Sigmoid colon (tissue), 7 donors: ENCODE measurements around the gene RNF208. TPM values are rescaled to one million over a fixed set of nuclear protein-coding genes. Genes with fewer than 3 reads are reported as not detected.
A peak's percentile ranks its signal among the peaks of the same experiment; 100 is the strongest.

Experiments
- DNase-seq: peaks from one replicate; pipeline ENCODE4 v3.0.0-alpha.2; 2019
- H3K27ac ChIP-seq, 4 donors: fragments of 200-600 bp; sonication (generic); one replicate each; pipeline ENCODE4 v1.5.1; 2016 to 2019; ENCODE audit warnings: mild to moderate bottlenecking in 1 of 4
- H3K27me3 ChIP-seq, 3 donors: fragments of 200-600 bp; sonication (generic); one replicate each; pipeline ENCODE4 v1.5.1; 2019; ENCODE audit warnings: mild to moderate bottlenecking in 1 of 3
- H3K36me3 ChIP-seq, 4 donors: fragments of 200-600 bp; sonication (generic); one replicate each; pipeline ENCODE4 v1.5.1; 2016 to 2019
- H3K4me1 ChIP-seq, 4 donors: fragments of 200-600 bp; sonication (generic); one replicate each; pipeline ENCODE4 v1.5.1; 2017 to 2019
- H3K4me3 ChIP-seq, 4 donors: fragments of 200-600 bp; sonication (generic); one replicate each; pipeline ENCODE4 v1.5.1; 2017 to 2019; ENCODE audit warnings: mild to moderate bottlenecking in 2 of 4, moderate library complexity in 1 of 4
- H3K9me3 ChIP-seq, 4 donors: fragments of 200-600 bp in 3 of 4; sonication (generic) in 3 of 4; one replicate each; pipeline versions ENCODE4 v1.5.1 to v1.6.1; 2013 to 2019
- EP300 ChIP-seq, 4 donors: sonication (generic); formaldehyde crosslinking; IDR thresholded peaks; one replicate each; pipeline ENCODE4 v1.6.1; 2017; ENCODE audit warnings: antibody characterized with exemption in 4 of 4
- POLR2A ChIP-seq, 2 donors: fragments of 450-650 bp; IDR thresholded peaks; one replicate each; pipeline ENCODE4 v1.6.1; 2016; ENCODE audit warnings: antibody characterized with exemption in 2 of 2, mild to moderate bottlenecking in 2 of 2, moderate library complexity in 2 of 2
- POLR2AphosphoS5 ChIP-seq, 4 donors: sonication (generic); formaldehyde crosslinking; IDR thresholded peaks; one replicate each; pipeline ENCODE4 v1.6.1; 2017; ENCODE audit warnings: antibody characterized with exemption in 4 of 4
- WGBS, 2 donors: extraction: QIAGEN DNeasy Blood & Tissue Kit; methylation state at CpG; one replicate each; pipeline ENCODE4 v1.1.7; 2013; 5-methylcytosine and 5-hydroxymethylcytosine counted together
- intact Hi-C: fragments of 100-400 bp; cut with DNase I; formaldehyde crosslinking; loops from one replicate; pipeline ENCODE4 v1.15.1; 2023
- polyA plus RNA-seq, 3 donors: library from polyadenylated mRNA; stranded (reverse); fragments of 200-250 nt; gene quantifications; one replicate each; pipeline ENCODE4 v1.2.3, GENCODE V29; 2013
- total RNA-seq, 4 donors: library from RNA; depleted of rRNA; stranded (reverse); fragments of >200 nt; gene quantifications; one replicate each; pipeline ENCODE4 v1.1.0, GENCODE V29; 2016
- TF ChIP-seq, protein P1 (sequence below), 4 experiments: fragments of 450-650 bp in 3 of 4; fragments of 200-600 bp in 1 of 4; IDR thresholded peaks; one replicate each; pipeline ENCODE4 v1.5.1; 2016 to 2019; ENCODE audit warnings: antibody characterized with exemption in 4 of 4, mild to moderate bottlenecking in 3 of 4, moderate library complexity in 2 of 4
- donor health status: healthy with polysubstance abuse.
- donor health status: Bipolar disorder and iron deficiency.
- donor health status: healthy.

Gene RNF208
- total and polyA plus RNA-seq, 7 donors = 0.54 to 8.8 (median 3.4) TPM; not detected in 1

- peaks cover 0 to 15% (median 0%) of the 10 kb centered on the region in 4 donors for H3K36me3 ChIP-seq
- no peaks in the 10 kb centered on the region for H3K9me3 ChIP-seq
- WGBS, 2 donors = 26 to 71% methylated on average over 12 of the region's 12 CpGs
- no peak overlapping the region for H3K4me3 ChIP-seq
- no peak for DNase-seq
- no peaks in the 10 kb centered on the region for H3K27me3 ChIP-seq
- H3K4me1 ChIP-seq = peaks cover 0 to 26% (median 19%) of the 10 kb centered on the region in 4 donors
- intact Hi-C loops = no loop called here
- TF ChIP-seq EP300 (IDR thresholded peaks at IDR 0.05) (no peak), POLR2A (IDR thresholded peaks at IDR 0.05) (no peak), POLR2AphosphoS5 (IDR thresholded peaks at IDR 0.05) (peak in 1 of 4 donors; percentile 32)
- TF ChIP-seq, protein P1, sequence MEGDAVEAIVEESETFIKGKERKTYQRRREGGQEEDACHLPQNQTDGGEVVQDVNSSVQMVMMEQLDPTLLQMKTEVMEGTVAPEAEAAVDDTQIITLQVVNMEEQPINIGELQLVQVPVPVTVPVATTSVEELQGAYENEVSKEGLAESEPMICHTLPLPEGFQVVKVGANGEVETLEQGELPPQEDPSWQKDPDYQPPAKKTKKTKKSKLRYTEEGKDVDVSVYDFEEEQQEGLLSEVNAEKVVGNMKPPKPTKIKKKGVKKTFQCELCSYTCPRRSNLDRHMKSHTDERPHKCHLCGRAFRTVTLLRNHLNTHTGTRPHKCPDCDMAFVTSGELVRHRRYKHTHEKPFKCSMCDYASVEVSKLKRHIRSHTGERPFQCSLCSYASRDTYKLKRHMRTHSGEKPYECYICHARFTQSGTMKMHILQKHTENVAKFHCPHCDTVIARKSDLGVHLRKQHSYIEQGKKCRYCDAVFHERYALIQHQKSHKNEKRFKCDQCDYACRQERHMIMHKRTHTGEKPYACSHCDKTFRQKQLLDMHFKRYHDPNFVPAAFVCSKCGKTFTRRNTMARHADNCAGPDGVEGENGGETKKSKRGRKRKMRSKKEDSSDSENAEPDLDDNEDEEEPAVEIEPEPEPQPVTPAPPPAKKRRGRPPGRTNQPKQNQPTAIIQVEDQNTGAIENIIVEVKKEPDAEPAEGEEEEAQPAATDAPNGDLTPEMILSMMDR (IDR thresholded peaks at IDR 0.05) = no peak
- no peak overlapping the region for H3K27ac ChIP-seq
Observed at GRCh38 chr9:137218754-137219271, 3.2 kb downstream of the RNF208 start.

- peaks cover 0 to 25% (median 17%) of the 10 kb centered on the region in 4 donors for H3K4me1 ChIP-seq
- intact Hi-C loops = no loop called here
- no peak for DNase-seq
- no peak overlapping the region for H3K4me3 ChIP-seq
- H3K9me3 ChIP-seq = no peaks in the 10 kb centered on the region
- H3K27ac ChIP-seq = no peak overlapping the region
- peaks cover 0 to 15% (median 0%) of the 10 kb centered on the region in 4 donors for H3K36me3 ChIP-seq
- whole genome bisulfite sequencing, 2 donors = 56 to 90% methylated on average over 30 of the region's 30 CpGs
- H3K27me3 ChIP-seq = no peaks in the 10 kb centered on the region
- TF ChIP-seq EP300 (IDR thresholded peaks at IDR 0.05) (no peak), POLR2A (IDR thresholded peaks at IDR 0.05) (no peak), POLR2AphosphoS5 (IDR thresholded peaks at IDR 0.05) (no peak)
- TF ChIP-seq, protein P1 (IDR thresholded peaks at IDR 0.05) = no peak
Observed at GRCh38 chr9:137218212-137218753, 3.8 kb downstream of the RNF208 start.

DNA sequence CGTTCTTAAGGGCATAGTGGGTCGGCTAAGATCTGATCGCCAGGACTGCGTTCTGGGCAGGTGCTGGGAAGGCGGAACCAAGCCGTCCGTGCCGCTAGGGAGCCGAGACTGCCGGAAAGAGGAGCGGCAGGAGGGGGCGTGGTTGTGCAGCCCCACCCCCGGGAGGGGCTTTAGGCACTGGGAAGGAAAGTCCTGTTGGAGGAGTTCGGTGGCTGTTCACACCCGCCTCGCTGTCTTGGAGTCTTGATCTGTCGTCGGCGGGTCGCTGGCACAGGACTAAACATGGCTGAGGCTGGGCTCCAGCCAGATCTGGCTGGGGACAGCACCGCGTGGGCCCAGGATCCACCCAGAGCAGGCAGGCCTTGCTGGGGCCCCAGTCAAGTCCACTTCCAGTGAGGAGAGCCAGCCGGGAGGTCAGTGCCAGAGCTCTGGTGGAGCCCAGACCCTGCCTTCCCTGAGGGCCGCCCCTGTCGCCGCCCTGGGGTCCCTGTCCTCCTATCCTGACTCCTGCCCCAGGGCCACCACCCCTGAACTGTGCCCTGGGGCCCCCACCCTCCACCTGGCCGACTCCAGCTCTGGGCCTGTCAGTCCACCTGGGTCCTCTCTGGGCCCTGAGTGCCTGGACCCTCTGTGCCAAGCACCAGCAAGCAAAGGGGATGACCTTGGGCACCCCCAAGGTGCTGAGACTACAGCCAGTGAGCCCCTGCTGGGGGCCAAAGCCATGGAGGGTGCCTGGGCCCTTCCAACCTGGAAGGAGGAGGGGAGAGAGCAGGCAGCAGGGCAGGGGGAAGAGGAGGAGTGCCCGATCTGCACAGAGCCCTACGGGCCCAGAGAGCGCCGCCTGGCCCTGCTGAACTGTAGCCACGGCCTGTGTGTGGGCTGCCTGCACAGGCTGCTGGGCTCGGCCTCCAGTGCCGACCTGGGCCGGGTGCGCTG lies 4.5 kb downstream of the RNF208 start:
- no peaks in the 10 kb centered on the region for H3K9me3 ChIP-seq
- TF ChIP-seq, protein P1 (IDR thresholded peaks at IDR 0.05) = no peak
- TF ChIP-seq POLR2AphosphoS5 (IDR thresholded peaks at IDR 0.05) (peak in 1 of 4 donors; percentile 56), POLR2A (IDR thresholded peaks at IDR 0.05) (peak in 1 of 2 donors; percentile 68)
- peaks cover 0 to 19% (median 12%) of the 10 kb centered on the region in 4 donors for H3K4me1 ChIP-seq
- no peak for DNase-seq
- no peaks in the 10 kb centered on the region for H3K27me3 ChIP-seq
- peaks cover 0 to 15% (median 0%) of the 10 kb centered on the region in 4 donors for H3K36me3 ChIP-seq
- peak overlapping the region in 2 of 4 donors; percentile 7 to 9 for H3K4me3 ChIP-seq
- H3K27ac ChIP-seq = peak overlapping the region in 2 of 4 donors; percentile 6 to 35
- WGBS, 2 donors = 16 to 66% methylated on average over 36 of the region's 36 CpGs
- intact Hi-C loops = no loop called here

GRCh38 chr9:137216188-137216965 lies 5.7 kb downstream of the RNF208 start:
- no peak overlapping the region for H3K27ac ChIP-seq
- H3K27me3 ChIP-seq = no peaks in the 10 kb centered on the region
- H3K4me1 ChIP-seq = peaks cover 0 to 11% (median 4%) of the 10 kb centered on the region in 4 donors
- 92 to 95% methylated on average over 30 of the region's 30 CpGs for WGBS, 2 donors
- H3K4me3 ChIP-seq = no peak overlapping the region
- peaks cover 0 to 15% (median 0%) of the 10 kb centered on the region in 4 donors for H3K36me3 ChIP-seq
- no peaks in the 10 kb centered on the region for H3K9me3 ChIP-seq
- intact Hi-C loops = no loop called here
- no peak for DNase-seq
- TF ChIP-seq EP300 (IDR thresholded peaks at IDR 0.05) (no peak), POLR2AphosphoS5 (IDR thresholded peaks at IDR 0.05) (no peak), POLR2A (IDR thresholded peaks at IDR 0.05) (no peak)
- TF ChIP-seq, protein P1 (IDR thresholded peaks at IDR 0.05) = no peak
